ENCODE measurements around the gene HIPK1.

DNA sequence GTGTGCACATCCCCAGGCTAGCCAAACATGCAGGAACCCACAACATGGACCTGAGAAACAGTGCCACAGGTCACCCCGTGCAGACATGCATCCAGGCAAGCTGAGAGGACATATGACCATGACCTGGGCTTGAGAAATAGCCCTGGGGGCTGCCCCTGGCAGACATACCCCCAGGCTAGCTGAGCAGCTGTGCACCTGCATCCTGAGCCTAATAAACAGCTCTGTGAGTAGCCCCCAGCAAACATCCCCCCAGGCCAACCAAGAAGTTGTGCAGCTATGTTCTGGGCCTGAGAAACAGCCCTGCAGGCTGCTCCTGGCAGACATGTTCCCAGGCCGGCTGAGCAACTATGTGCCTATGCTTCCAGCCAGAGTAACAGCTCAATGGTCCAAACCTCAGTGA is 64.6 kb downstream of the HIPK1 start:
- TF ChIP-seq, protein P1, sequence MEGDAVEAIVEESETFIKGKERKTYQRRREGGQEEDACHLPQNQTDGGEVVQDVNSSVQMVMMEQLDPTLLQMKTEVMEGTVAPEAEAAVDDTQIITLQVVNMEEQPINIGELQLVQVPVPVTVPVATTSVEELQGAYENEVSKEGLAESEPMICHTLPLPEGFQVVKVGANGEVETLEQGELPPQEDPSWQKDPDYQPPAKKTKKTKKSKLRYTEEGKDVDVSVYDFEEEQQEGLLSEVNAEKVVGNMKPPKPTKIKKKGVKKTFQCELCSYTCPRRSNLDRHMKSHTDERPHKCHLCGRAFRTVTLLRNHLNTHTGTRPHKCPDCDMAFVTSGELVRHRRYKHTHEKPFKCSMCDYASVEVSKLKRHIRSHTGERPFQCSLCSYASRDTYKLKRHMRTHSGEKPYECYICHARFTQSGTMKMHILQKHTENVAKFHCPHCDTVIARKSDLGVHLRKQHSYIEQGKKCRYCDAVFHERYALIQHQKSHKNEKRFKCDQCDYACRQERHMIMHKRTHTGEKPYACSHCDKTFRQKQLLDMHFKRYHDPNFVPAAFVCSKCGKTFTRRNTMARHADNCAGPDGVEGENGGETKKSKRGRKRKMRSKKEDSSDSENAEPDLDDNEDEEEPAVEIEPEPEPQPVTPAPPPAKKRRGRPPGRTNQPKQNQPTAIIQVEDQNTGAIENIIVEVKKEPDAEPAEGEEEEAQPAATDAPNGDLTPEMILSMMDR (IDR thresholded peaks at IDR 0.05), result no peak
- TF ChIP-seq POLR2A (IDR thresholded peaks at IDR 0.05), result no peak

Measured in gastroesophageal sphincter (tissue), 3 donors.